HG03378 (cell line): Measurements from ENCODE around the gene TLX2.
"Not testable (repeated sequence)": the region's sequence is repeated elsewhere in the genome, so short reads cannot be mapped to it uniquely, and the experiment has no call there.

Source experiments
- ATAC-seq: cut with Tn5 transposase; IDR thresholded peaks from one replicate; pipeline ENCODE4 v1.9.1; 2021; ENCODE audit warnings: mild to moderate bottlenecking, moderate library complexity; ENCODE audit not compliant: unreplicated experiment

The TLX2 gene

GRCh38 chr2:74553892-74554819 is 39.9 kb downstream of the TLX2 start, which contains the start of the genes DOK1 and LOXL3:
DOK1 (plus strand) TSS chr2:74554720; CDS start chr2:74554755, 35 bp downstream.
LOXL3 (minus strand) TSS chr2:74553942; CDS start chr2:74552634, 1,308 bp downstream.
- no peak for ATAC-seq

GRCh38 chr2:74554820-74555531 is 40.7 kb downstream of the TLX2 start:
- no peak for ATAC-seq

DNA sequence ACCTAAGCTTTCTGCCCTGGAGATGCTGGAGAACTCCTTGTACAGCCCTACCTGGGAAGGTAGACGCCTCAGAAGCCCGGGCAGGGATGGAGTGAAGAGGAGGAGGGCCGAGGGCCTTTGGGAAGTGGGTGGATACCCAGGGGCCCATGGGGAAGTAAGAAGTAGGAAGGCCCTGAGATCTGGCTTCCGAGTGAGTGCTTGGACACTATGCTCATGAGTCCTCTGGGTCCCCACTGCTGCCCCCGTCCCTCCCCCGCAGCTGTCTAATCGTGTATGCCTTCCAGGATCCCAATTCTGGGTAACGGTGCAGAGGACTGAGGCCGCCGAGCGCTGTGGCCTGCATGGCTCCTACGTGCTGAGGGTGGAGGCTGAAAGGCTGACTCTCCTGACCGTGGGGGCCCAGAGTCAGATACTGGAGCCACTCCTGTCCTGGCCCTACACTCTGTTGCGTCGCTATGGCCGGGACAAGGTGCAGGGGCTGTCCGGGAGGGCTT is 41.4 kb downstream of the TLX2 start:
- no peak for ATAC-seq

GRCh38 chr2:74556159-74556558 is 41.9 kb downstream of the TLX2 start:
- no peak for ATAC-seq

GRCh38 chr2:74556831-74557370 is 42.7 kb downstream of the TLX2 start:
- no peak for ATAC-seq

DNA sequence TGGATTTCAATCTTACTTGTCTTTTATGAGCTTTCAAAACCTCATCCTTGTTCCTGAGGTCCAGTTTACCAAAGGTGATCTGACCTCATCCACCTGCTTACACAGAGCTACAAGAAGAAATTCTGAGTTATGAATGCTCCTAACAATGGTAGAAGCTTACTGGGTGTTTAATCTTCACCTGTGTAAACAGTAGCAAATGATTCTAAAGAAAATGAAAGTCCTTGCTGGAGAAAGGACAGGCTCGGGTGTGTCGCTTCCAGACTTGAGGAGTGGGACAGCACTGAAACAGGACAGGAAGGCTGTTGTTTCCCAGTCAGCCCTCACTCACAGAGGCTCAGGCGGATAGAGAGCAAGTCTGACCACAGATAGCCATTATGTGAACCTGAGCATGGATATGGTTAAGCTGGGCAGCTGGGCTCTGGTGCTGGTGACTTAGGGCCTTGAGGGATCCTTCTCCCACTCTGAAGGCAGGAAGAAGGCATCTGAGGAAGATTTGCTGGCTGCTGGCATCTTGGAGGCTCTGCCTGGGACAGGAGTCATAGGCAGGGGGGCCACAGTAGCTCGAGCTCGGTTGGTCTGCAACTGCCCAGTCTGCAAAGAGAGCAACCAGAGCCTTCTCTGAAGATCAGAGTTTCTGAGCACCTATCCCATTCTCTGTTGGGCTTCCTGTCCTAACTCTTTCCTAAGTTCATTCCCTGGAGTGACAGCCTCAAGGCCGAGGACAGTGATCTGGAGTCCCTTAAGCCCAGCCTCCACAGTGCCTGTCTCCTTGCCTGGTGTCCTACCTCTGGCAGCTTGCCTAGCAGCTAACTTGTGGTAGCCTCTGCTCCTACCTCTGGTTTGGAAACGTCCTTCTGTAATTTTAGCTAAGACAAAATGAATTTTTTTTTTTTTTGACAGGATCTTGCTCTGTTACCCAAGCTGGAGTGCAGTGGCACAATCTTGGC is 44.3 kb downstream of the TLX2 start:
- ATAC-seq, result no peak

DNA sequence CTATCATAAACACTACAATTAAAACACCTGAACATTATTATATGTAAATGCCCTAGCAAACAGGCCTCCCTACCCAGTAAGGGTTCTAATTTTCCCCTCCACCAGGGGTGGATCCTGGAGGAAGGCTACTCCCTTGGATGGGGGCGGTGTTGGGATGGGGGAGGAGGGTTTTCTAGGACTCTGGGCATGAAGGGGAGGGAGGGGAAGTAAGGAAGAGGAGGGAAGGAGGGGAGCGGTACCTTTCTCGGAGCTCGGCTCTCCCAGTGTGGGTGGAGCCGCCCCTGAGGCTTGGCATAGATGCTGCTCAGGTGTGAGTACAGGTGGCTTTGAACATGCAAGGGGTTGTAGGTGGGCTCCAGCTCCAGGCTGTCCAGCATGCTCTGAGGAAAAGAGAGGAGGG is 45.7 kb downstream of the TLX2 start:
- ATAC-seq, result no peak

GRCh38 chr2:74560591-74560990 is 46.3 kb downstream of the TLX2 start:
- ATAC-seq, result no peak

- ATAC-seq, result not testable (repeated sequence)
Measured at GRCh38 chr2:74561022-74561421, 46.8 kb downstream of the TLX2 start.

- ATAC-seq, result no peak
Measured at GRCh38 chr2:74562126-74562775, 48.0 kb downstream of the TLX2 start.

DNA sequence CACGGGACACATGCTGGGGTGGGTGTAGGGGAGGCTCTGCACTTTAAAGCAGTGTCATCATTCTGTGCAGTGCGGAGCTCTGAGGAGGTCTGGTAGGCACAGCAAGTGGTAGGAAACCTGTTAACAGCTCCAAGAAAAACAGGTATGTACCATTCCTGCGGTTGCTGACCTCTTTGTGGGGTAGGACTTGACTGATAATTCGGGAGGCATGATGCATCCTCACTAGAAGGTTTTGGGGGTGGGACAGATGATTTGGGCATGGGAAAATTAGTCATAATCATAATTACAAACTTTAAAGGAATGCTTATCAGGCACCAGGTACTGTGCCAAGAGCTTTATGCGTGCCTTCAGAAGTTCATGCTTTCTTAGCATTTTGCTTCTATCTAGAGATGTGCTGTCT is 50.0 kb downstream of the TLX2 start:
- ATAC-seq, result no peak

- ATAC-seq, result no peak
Measured at GRCh38 chr2:74566076-74566753, 52.0 kb downstream of the TLX2 start.

- no peak for ATAC-seq
Measured at GRCh38 chr2:74566754-74567085, 52.5 kb downstream of the TLX2 start.
